HEK293T (cell line): ENCODE measurements around the gene TFB1M.

ENCODE experiments used
- FOXA1 ChIP-seq: fragments of 450-650 bp; IDR thresholded peaks from 2 replicates; pipeline ENCODE4 v1.6.1; 2016; ENCODE audit warnings: mild to moderate bottlenecking
- FOXM1 ChIP-seq: fragments of 450-650 bp; IDR thresholded peaks from 2 replicates; pipeline ENCODE4 v1.6.1; 2017; ENCODE audit warnings: mild to moderate bottlenecking, borderline replicate concordance
- LEF1 ChIP-seq: fragments of 450-650 bp; IDR thresholded peaks from 2 replicates; pipeline ENCODE4 v1.6.1; 2017; ENCODE audit warnings: mild to moderate bottlenecking, borderline replicate concordance
- NFRKB ChIP-seq: fragments of 450-650 bp; IDR thresholded peaks from 2 replicates; pipeline ENCODE4 v1.6.1; 2016; ENCODE audit warnings: mild to moderate bottlenecking, moderate library complexity
- PKNOX1 ChIP-seq: fragments of 450-650 bp; IDR thresholded peaks from 2 replicates; pipeline ENCODE4 v1.6.1; 2016
- TARDBP ChIP-seq: fragments of 450-650 bp; IDR thresholded peaks from 2 replicates; pipeline ENCODE4 v1.6.1; 2016
- ZNF384 ChIP-seq: fragments of 450-650 bp; IDR thresholded peaks from 2 replicates; pipeline ENCODE4 v1.6.1; 2016

- TF ChIP-seq TARDBP (no peak), LEF1 (no peak), FOXM1 (no peak), PKNOX1 (no peak), ZNF384 (no peak), NFRKB (no peak), FOXA1 (no peak)
Measured at GRCh38 chr6:155252581-155252980, 61.7 kb downstream of the TFB1M start.
